Skeletal muscle cell (primary cell): ENCODE measurements around the gene GLO1.

ENCODE experiments used
- DNase-seq: peaks from one replicate; pipeline ENCODE4 v3.0.0-alpha.2; 2010; ENCODE audit warnings: low read depth
- H3K4me3 ChIP-seq: 2 replicates; pipeline ENCODE4 v1.5.1; 2011; ENCODE audit warnings: low read depth, mild to moderate bottlenecking, control low read depth, low read length, moderate library complexity

The GLO1 gene

GRCh38 chr6:38634518-38634917 is 68.4 kb downstream of the GLO1 start:
- no peak for DNase-seq
- H3K4me3 ChIP-seq: no peak overlapping the region

- DNase-seq: no peak
Measured at GRCh38 chr6:38632490-38632889, 70.5 kb downstream of the GLO1 start.

GRCh38 chr6:38631186-38631783 is 71.7 kb downstream of the GLO1 start:
- no peak for DNase-seq
- no peak overlapping the region for H3K4me3 ChIP-seq

More at GRCh38 chr6:38632490-38632889, 70.5 kb downstream of the GLO1 start:
- no peak overlapping the region for H3K4me3 ChIP-seq
